ENCODE data around the gene OR2B6. TPM values are rescaled to one million over a fixed set of nuclear protein-coding genes. Genes with fewer than 3 reads are reported as not detected.
"Not testable (repeated sequence)": the region's sequence is repeated elsewhere in the genome, so short reads cannot be mapped to it uniquely, and the experiment has no call there.

The OR2B6 gene
- total RNA-seq = not detected in 3 replicates

DNA sequence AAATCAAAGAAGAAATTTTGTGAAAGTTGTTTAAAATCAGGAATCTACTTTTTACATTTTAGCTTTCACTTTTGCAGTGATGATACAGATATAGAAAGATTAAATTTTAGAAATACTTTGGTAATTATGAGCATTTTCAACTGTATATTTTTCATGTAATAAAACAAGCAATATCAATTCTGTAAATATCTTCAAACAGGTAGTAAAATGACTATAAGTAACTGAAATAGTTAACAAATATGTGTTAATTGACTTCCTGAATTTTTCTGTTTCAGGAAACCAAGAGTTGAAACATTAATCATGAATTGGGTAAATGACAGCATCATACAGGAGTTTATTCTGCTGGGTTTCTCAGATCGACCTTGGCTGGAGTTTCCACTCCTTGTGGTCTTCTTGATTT, at the start of gene OR2B6:
Gene OR2B6, plus strand, starts transcription at position 301 of the 400 bp plus-strand sequence. Its CDS starts 0 bp downstream, at position 301.
- Mint-ChIP-seq H3K9me3 (no peaks in the 10 kb centered on the region), H3K4me3 (no peak within 1 kb of the TSS), H3K4me1 (no peaks in the 10 kb centered on the region), H3K27me3 (ENCODE audit: low read depth) (peaks cover 58% of the 10 kb centered on the region), H3K27ac (no peak within 1 kb of the TSS), H3K36me3 (no peaks in the 10 kb centered on the region)
- TF ChIP-seq, protein P1, sequence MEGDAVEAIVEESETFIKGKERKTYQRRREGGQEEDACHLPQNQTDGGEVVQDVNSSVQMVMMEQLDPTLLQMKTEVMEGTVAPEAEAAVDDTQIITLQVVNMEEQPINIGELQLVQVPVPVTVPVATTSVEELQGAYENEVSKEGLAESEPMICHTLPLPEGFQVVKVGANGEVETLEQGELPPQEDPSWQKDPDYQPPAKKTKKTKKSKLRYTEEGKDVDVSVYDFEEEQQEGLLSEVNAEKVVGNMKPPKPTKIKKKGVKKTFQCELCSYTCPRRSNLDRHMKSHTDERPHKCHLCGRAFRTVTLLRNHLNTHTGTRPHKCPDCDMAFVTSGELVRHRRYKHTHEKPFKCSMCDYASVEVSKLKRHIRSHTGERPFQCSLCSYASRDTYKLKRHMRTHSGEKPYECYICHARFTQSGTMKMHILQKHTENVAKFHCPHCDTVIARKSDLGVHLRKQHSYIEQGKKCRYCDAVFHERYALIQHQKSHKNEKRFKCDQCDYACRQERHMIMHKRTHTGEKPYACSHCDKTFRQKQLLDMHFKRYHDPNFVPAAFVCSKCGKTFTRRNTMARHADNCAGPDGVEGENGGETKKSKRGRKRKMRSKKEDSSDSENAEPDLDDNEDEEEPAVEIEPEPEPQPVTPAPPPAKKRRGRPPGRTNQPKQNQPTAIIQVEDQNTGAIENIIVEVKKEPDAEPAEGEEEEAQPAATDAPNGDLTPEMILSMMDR (IDR thresholded peaks at IDR 0.05; ENCODE audit: unreplicated experiment) = no peak
- DNase-seq (ENCODE audit: low spot score in 2 of 2, unreplicated experiment in 2 of 2) = no peak

DNA sequence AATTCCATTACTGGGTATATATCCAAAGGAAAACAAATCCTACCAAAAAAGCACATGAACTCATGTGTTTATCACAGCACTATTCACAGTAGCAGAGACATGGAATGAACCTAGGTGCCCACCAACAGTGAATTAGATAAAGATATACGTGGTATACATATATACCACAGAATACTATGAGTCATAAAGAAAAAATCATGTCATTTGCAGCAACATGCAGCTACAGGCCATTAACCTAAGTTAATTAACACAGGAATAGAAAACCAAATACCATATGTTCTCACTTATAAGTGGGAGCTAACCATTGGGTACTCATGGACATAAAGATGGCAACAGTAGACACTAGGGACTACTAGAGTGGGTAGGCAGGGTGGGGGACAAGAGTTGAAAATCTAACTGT, 49.0 kb upstream of the OR2B6 start:
- no peak for DNase-seq (ENCODE audit: low spot score in 2 of 2, unreplicated experiment in 2 of 2)
- peaks cover 4% of the 10 kb centered on the region for H3K9me3 Mint-ChIP-seq
- H3K4me1 Mint-ChIP-seq = no peaks in the 10 kb centered on the region
- H3K27me3 Mint-ChIP-seq (ENCODE audit: low read depth) = no peaks in the 10 kb centered on the region
- TF ChIP-seq, protein P1 (IDR thresholded peaks at IDR 0.05; ENCODE audit: unreplicated experiment) = no peak
- no peak overlapping the region for H3K27ac Mint-ChIP-seq
- no peak overlapping the region for H3K4me3 Mint-ChIP-seq
- no peaks in the 10 kb centered on the region for H3K36me3 Mint-ChIP-seq

DNA sequence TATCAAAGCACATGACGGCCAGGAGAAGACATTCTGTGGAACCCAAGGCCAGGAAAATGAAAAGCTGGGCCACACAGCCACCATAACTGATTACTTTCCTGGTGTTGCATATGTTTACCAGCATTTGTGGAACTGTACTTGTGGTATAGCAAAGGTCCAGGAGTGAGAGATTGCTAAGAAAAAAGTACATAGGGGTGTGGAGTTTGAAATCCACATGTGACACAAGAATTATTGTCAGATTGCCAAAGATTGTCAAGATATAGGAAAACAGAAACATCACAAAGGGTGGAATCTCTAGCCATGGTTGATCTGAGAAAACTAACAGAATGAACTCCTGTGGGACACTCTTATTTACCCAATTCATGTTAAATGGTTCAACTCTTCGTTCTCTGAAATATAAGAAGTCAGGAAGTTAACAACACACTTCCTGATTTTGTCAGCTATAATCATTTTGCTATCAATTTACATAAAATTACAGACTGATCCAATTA, 45.0 kb upstream of the OR2B6 start, which contains the start of gene OR2B2:
Gene OR2B2, minus strand, starts transcription at position 441 of the 491 bp plus-strand sequence. Its CDS starts 77 bp downstream, at position 364.
- TF ChIP-seq, protein P1 (IDR thresholded peaks at IDR 0.05; ENCODE audit: unreplicated experiment) = no peak
- no peaks in the 10 kb centered on the region for H3K4me1 Mint-ChIP-seq
- peaks cover 2% of the 10 kb centered on the region for H3K9me3 Mint-ChIP-seq
- DNase-seq (ENCODE audit: low spot score in 2 of 2, unreplicated experiment in 2 of 2) = no peak
- no peak within 1 kb of the TSS for H3K4me3 Mint-ChIP-seq
- no peak within 1 kb of the TSS for H3K27ac Mint-ChIP-seq
- H3K27me3 Mint-ChIP-seq (ENCODE audit: low read depth) = peaks cover 6% of the 10 kb centered on the region
- H3K36me3 Mint-ChIP-seq = no peaks in the 10 kb centered on the region

DNA sequence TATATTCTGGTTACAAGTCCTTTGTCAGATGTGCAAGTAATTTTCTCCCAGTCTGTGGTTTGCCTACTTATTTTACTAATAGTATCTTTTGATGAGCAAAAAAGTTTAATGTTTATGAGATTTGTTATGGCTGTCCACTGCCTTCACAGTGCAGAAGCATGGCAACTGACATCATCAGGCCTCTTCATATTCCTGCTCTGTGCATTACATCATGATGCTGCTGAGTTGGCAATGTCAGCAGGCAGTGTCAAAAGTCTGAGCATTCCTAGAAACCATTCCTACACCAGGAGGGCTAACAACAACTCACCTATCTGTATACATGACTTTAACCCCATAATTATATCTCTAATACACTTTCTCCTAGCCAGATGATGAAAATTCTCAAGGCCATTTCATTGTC, 34.1 kb upstream of the OR2B6 start:
- no peak overlapping the region for H3K4me3 Mint-ChIP-seq
- DNase-seq (ENCODE audit: low spot score in 2 of 2, unreplicated experiment in 2 of 2) = no peak
- H3K27ac Mint-ChIP-seq = no peak overlapping the region
- no peaks in the 10 kb centered on the region for H3K4me1 Mint-ChIP-seq
- H3K36me3 Mint-ChIP-seq = no peaks in the 10 kb centered on the region
- H3K27me3 Mint-ChIP-seq (ENCODE audit: low read depth) = peaks cover 40% of the 10 kb centered on the region
- no peaks in the 10 kb centered on the region for H3K9me3 Mint-ChIP-seq
- TF ChIP-seq, protein P1 (IDR thresholded peaks at IDR 0.05; ENCODE audit: unreplicated experiment) = no peak

DNA sequence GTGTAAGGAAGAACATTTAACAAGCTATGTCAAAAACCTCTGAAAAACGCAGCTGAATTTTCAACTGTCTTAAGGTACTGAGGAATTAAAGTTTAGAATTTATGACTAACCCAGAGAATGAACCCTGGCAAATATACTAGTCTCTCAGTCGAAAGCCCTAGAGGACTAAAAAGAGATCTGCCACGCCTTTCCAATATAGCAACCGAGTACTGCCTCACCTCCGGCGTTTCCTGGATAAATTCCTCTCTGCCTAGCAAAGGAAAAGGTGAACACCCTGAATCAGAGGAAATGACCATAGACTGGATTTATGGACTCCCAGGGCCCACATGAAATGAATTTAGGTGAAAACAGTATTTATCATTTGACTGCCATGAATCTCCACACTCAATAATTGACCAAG, 32.9 kb upstream of the OR2B6 start:
- H3K4me1 Mint-ChIP-seq = no peaks in the 10 kb centered on the region
- no peak overlapping the region for H3K27ac Mint-ChIP-seq
- no peak overlapping the region for H3K4me3 Mint-ChIP-seq
- peaks cover 35% of the 10 kb centered on the region for H3K27me3 Mint-ChIP-seq (ENCODE audit: low read depth)
- no peaks in the 10 kb centered on the region for H3K36me3 Mint-ChIP-seq
- TF ChIP-seq, protein P1 (IDR thresholded peaks at IDR 0.05; ENCODE audit: unreplicated experiment) = no peak
- DNase-seq (ENCODE audit: low spot score in 2 of 2, unreplicated experiment in 2 of 2) = no peak
- H3K9me3 Mint-ChIP-seq = peaks cover 7% of the 10 kb centered on the region

DNA sequence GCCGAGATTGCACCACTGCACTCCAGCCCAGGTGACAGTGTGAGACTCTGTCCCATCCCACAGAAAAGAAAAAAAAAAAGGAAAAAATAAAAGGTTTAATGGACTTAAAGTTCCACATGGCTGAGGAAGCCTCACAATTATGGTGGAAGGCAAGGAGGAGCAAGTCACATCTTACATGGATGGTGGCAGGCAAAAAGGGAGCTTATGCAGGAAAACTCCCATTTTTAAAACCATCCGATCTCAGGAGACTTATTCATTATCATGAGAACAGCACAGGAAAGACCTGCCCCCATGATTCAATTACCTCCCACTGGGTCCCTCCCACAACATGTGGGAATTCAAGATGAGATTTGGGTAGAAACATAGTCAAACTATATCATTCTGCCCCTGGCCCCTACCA, 29.0 kb upstream of the OR2B6 start:
- H3K27ac Mint-ChIP-seq; DNase-seq (ENCODE audit: low spot score in 2 of 2, unreplicated experiment in 2 of 2): not testable (repeated sequence)
- peaks cover 16% of the 10 kb centered on the region for H3K9me3 Mint-ChIP-seq

DNA sequence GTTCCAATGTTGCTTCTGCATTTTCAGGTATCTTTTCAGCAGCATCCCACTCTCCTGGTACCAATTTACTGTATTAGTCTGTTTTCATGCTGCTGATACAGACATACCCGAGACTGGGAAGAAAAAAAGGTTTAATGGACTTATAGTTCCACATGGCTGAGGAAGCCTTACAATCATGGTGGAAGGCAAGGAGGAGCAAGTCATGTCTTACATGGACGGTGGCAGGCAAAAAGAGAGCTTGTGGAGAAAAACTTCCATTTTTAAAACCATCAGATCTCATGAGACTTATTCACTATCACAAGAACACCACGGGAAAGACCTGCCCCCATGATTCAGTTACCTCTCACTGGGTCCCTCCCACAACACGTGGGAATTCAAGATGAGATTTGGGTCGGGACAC, 27.1 kb upstream of the OR2B6 start:
- Mint-ChIP-seq H3K27me3 (ENCODE audit: low read depth) (peaks cover 13% of the 10 kb centered on the region), H3K9me3 (peaks cover 16% of the 10 kb centered on the region)
- H3K27ac Mint-ChIP-seq; H3K4me1 Mint-ChIP-seq; DNase-seq (ENCODE audit: low spot score in 2 of 2, unreplicated experiment in 2 of 2); H3K36me3 Mint-ChIP-seq; H3K4me3 Mint-ChIP-seq: not testable (repeated sequence)

More for the DNA sequence above, 29.0 kb upstream of the OR2B6 start:
- not testable (repeated sequence) for H3K36me3 Mint-ChIP-seq, H3K4me1 Mint-ChIP-seq, H3K4me3 Mint-ChIP-seq
- H3K27me3 Mint-ChIP-seq (ENCODE audit: low read depth) = peaks cover 18% of the 10 kb centered on the region
